Brain microvascular endothelial cell (primary cell): ENCODE results near the gene DPP3.
A peak's percentile ranks its signal among the peaks of the same experiment; 100 is the strongest.

Experiments
- DNase-seq: peaks from one replicate; pipeline ENCODE4 v3.0.0-alpha.2; 2020
- H3K27ac ChIP-seq: fragments of 250-450 bp; sonication (Bioruptor Pico); 2 replicates; pipeline ENCODE4 v1.5.1; 2020; ENCODE audit warnings: mild to moderate bottlenecking, moderate library complexity
- H3K27me3 ChIP-seq: fragments of 250-450 bp; sonication (Bioruptor Pico); replicated peaks from 2 replicates; pipeline ENCODE4 v1.5.1; 2020; ENCODE audit warnings: mild to moderate bottlenecking
- H3K36me3 ChIP-seq: fragments of 250-450 bp; sonication (Bioruptor Pico); replicated peaks from 2 replicates; pipeline ENCODE4 v1.5.1; 2020; ENCODE audit warnings: mild to moderate bottlenecking
- H3K4me3 ChIP-seq: 2 replicates; pipeline ENCODE4 v1.5.1; 2011; ENCODE audit warnings: low read depth, mild to moderate bottlenecking, control low read depth, low read length, moderate library complexity
- in situ Hi-C: cut with HindIII; loops from 2 replicates; pipeline ENCODE4 v1.10.0; 2017; ENCODE audit warnings: low sequenced_read_pairs, low pct_ligation_motif_present
- TF ChIP-seq, protein P1 (sequence below): IDR thresholded peaks from 2 replicates; pipeline ENCODE4 v1.5.1; 2011; ENCODE audit warnings: low read depth, mild to moderate bottlenecking, moderate library complexity, low read length, control low read depth, inconsistent platforms; ENCODE audit errors: missing control alignments

DPP3 gene

DNA sequence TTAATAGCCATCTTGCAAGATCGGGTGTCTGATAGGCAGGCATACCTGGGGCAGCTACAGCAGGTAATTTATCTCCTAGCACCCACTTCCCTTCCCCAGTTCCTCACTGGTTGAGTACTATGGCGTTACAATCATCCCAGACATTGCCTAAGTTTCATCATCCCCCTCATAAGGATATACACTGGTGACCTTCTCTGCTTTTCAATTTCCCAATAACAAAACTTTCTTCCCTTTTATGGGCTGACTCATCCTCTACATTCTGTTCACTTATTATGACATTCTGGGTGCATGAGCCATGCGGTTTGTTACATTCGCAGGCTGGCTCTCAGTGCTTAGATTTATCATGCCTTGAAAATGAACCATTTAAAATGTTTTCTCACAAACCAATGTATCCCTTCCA, 36.6 kb upstream of the DPP3 start:
- Histone ChIP-seq H3K4me3 (no peak overlapping the region), H3K27me3 (no peaks in the 10 kb centered on the region), H3K27ac (no peak overlapping the region), H3K36me3 (no peaks in the 10 kb centered on the region)
- in situ Hi-C loops: no loop called here
- TF ChIP-seq, protein P1, sequence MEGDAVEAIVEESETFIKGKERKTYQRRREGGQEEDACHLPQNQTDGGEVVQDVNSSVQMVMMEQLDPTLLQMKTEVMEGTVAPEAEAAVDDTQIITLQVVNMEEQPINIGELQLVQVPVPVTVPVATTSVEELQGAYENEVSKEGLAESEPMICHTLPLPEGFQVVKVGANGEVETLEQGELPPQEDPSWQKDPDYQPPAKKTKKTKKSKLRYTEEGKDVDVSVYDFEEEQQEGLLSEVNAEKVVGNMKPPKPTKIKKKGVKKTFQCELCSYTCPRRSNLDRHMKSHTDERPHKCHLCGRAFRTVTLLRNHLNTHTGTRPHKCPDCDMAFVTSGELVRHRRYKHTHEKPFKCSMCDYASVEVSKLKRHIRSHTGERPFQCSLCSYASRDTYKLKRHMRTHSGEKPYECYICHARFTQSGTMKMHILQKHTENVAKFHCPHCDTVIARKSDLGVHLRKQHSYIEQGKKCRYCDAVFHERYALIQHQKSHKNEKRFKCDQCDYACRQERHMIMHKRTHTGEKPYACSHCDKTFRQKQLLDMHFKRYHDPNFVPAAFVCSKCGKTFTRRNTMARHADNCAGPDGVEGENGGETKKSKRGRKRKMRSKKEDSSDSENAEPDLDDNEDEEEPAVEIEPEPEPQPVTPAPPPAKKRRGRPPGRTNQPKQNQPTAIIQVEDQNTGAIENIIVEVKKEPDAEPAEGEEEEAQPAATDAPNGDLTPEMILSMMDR: no peak
- peak; percentile 40 for DNase-seq

DNA sequence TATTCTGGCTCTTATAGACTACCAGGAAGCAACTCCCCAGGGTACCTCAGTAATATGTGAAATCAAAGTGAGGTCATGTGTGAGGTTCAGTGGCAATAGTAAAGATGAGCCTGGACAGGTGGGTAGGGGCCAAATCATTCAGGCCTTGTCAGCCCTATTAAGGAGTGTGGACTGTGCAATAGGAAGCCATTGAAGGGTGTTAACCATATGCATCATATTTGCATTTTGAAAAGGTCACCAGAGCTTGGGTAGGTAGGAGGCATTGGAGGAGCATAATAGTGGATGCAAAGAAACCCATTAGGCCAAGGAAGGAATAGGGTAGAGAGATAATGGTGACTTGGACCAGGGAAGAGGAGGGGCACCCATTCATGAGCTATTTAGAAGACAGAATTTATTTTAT, 33.2 kb upstream of the DPP3 start:
- H3K27ac ChIP-seq: no peak overlapping the region
- no peak overlapping the region for H3K4me3 ChIP-seq
- no peaks in the 10 kb centered on the region for H3K36me3 ChIP-seq
- DNase-seq: no peak
- in situ Hi-C loops: no loop called here
- H3K27me3 ChIP-seq: peaks cover 2% of the 10 kb centered on the region
- TF ChIP-seq, protein P1: no peak

DNA sequence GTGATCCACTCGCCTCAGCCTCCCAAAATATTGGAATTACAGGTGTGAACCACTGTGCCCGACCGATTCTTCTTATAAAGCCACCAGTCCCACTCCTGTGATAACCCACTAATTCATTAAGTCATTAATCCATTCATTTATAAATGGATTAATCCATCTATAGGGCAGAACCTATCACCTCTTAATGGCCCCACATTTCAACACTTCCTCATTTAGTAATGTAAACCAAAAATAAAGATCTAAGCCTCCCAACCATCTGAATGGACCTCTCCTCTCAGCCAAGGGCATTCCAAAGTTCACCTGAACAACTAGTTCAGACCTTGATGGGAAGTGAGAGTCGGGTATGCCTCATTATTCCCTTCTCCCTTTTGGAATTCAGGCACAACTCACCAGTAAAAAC, 31.7 kb upstream of the DPP3 start:
- TF ChIP-seq, protein P1: no peak
- in situ Hi-C loops: no loop called here
- Histone ChIP-seq H3K27me3 (peaks cover 2% of the 10 kb centered on the region), H3K36me3 (no peaks in the 10 kb centered on the region), H3K27ac (no peak overlapping the region), H3K4me3 (no peak overlapping the region)
- no peak for DNase-seq

DNA sequence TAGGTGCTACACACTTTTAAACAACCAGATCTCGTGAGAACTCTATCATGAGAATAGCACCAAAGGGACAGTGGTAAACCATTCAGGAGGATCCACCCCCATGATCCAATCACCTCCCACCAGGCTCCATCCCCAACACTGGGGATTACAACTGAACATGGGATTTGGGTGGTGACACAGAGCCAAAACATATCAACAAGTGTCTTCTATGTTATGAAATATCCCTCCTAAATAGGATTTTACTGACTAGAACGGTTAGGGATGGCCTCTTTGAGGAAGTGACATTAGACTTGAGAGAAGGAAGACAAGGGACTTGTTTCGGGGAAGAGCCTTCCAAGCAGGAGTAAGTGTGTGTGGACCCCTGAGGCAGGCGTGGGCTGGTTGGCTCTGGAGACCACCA, 29.7 kb upstream of the DPP3 start:
- Histone ChIP-seq H3K27ac (no peak overlapping the region), H3K36me3 (no peaks in the 10 kb centered on the region), H3K4me3 (no peak overlapping the region), H3K27me3 (peaks cover 2% of the 10 kb centered on the region)
- in situ Hi-C loops: no loop called here
- no peak for DNase-seq
- TF ChIP-seq, protein P1: no peak

DNA sequence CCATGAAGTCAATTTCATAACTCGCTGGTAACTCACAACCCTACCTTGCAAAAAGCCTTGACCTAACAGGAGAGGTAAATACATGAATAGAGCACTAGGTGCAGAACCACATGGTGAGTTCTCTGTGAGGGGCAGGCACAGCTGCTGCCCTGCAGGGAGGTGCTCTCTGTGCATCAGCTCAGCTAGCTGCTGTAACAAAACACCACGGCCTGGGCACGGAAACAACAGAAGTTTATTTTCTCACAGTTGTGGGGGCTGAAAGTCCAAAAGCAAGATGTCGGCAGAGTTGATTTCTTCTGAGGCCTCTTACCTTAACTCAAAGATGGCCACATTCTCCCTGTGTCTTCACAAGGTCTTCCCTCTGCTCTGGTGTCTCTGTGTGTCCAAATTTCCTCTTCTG, 28.6 kb upstream of the DPP3 start:
- Histone ChIP-seq H3K27me3 (peaks cover 2% of the 10 kb centered on the region), H3K27ac (no peak overlapping the region), H3K4me3 (no peak overlapping the region), H3K36me3 (no peaks in the 10 kb centered on the region)
- TF ChIP-seq, protein P1: no peak
- in situ Hi-C loops: no loop called here
- DNase-seq: no peak

DNA sequence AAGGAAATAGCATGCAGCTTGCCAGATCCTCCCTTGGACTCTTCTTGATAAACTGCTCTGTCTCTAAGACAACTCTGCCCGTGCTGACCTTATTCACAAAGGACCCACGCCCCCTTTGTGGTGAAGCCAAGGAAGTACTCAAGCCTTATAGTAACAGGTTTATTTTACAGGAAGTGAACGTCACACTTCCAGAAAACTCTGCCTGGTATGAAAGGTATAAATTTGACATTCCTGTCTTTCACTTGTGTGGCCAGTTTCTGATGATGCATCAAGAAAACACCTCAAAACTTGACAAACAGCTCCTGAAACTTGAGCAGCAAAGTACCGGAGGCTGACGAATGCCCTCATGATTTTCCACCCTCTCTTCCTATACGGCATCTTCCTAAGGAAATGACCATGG, 26.0 kb upstream of the DPP3 start:
- DNase-seq: no peak
- TF ChIP-seq, protein P1: no peak
- H3K27me3 ChIP-seq: peaks cover 2% of the 10 kb centered on the region
- H3K27ac ChIP-seq: no peak overlapping the region
- in situ Hi-C loops: no loop called here
- no peaks in the 10 kb centered on the region for H3K36me3 ChIP-seq
- no peak overlapping the region for H3K4me3 ChIP-seq
